GM12872 (cell line): Measurements from ENCODE around the gene KAT14.

Experiments
- TF ChIP-seq, protein P1 (sequence below): IDR thresholded peaks from 3 replicates; pipeline ENCODE4 v1.5.1; 2011; ENCODE audit warnings: low read depth, mild to moderate bottlenecking, low read length, moderate library complexity; ENCODE audit not compliant: insufficient read depth

Gene KAT14

DNA sequence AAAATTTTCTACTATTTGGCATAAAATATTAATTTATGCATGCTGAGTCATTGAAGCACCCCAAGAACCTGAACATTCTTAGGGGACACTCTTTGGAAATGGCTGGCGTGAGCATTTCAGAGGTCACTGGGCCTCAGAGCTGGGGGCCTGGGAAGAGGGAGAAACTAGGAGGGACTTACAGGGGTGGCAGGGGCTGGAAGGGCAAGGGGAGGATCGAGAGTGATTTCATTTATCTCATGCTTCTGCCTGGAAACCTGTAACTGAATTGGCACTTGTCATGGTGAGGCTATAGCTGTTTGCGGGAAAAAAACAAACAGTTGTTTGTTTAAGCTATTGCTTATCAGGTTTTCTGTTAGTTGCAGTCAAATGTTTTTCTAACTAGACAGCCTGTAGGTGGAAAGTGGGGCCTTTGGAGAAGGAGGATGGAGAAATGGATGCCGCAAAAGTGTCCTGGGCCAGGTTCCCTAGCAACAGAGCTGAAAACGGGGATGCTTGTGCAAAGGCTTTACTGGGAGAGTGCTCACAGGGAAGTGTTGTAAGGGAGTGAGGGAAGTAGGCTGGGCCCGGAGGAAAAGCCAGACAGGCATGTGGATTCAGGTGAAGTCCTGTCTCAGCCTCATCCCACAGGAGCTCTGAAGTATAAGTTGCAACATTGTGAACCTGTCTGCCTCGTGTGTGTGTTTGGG, 36.4 kb upstream of the KAT14 start:
- TF ChIP-seq, protein P1, sequence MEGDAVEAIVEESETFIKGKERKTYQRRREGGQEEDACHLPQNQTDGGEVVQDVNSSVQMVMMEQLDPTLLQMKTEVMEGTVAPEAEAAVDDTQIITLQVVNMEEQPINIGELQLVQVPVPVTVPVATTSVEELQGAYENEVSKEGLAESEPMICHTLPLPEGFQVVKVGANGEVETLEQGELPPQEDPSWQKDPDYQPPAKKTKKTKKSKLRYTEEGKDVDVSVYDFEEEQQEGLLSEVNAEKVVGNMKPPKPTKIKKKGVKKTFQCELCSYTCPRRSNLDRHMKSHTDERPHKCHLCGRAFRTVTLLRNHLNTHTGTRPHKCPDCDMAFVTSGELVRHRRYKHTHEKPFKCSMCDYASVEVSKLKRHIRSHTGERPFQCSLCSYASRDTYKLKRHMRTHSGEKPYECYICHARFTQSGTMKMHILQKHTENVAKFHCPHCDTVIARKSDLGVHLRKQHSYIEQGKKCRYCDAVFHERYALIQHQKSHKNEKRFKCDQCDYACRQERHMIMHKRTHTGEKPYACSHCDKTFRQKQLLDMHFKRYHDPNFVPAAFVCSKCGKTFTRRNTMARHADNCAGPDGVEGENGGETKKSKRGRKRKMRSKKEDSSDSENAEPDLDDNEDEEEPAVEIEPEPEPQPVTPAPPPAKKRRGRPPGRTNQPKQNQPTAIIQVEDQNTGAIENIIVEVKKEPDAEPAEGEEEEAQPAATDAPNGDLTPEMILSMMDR: no peak

DNA sequence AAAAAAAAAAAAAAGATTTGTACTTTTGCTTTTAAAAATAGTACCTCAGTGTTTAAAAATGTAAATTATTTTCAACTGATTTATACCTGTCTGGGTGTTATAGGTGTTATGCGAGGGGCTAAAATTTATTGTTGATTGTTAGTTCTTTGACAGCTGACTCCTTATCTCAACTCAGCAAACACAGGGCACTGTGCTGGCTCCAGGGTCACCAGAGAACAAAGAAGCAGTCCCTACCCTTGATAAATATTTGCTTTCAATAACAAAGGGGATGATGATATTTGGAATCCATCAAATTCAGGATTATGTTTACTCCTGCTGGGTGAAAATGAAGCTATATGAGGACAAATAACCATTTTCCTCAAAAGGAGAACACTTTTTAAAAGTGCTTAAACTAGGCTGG, 34.2 kb upstream of the KAT14 start:
- TF ChIP-seq, protein P1: no peak

DNA sequence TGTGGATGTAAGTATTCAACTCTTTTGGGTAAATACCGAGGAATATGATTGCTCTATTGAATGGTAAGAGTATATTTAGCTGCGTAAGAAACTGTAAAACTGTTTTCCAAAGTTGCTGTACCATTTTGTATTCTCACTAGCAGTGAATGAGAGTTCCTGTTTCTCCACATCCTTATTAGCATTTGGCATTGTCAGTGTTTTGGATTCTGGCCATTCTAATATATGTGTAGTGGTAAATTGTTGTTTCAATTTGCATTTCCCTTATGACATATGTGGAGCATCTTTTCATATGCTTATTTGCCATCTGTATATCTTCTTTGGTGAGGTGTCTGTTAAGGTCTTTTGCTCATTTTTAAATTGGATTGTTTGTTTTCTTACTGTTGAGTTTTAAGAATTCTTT, 29.3 kb upstream of the KAT14 start:
- TF ChIP-seq, protein P1: no peak

DNA sequence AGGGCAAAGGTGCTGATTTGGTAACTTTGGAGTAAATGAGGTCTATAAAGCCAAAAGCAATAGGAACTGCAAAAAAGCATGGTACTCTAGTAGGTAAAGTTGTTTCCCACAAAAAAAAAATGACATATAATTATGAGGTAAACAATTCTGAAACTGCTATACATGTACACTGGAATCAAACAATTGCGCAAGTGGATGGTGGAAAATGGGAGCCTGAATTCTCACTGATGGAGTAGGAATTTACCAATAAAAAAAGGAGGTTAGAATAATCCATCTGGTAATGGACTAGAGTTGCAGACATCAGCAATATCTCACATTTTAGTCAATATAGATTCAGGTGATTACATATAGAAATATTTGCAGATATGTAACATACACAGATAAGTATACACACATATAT, 5.0 kb upstream of the KAT14 start:
- TF ChIP-seq, protein P1: no peak

DNA sequence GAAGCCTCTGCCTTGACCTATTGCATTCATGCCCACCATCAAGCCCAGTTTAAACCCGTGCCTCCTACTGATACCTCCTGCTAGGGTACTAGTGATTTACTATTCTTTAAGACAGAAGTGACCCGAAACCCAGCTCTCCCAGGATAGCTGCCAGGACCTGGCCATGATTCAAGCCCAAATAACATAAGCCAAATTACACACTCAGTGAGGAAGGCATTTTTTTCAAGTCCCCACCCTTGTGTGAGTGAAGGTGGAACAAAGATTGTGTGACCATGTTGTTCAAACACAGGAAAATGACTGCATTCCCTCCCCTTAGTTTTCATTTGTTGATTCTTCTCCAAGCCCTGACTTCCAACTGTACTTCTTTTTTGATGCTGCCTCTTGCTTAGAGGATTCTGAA, 3.7 kb upstream of the KAT14 start:
- TF ChIP-seq, protein P1: no peak

DNA sequence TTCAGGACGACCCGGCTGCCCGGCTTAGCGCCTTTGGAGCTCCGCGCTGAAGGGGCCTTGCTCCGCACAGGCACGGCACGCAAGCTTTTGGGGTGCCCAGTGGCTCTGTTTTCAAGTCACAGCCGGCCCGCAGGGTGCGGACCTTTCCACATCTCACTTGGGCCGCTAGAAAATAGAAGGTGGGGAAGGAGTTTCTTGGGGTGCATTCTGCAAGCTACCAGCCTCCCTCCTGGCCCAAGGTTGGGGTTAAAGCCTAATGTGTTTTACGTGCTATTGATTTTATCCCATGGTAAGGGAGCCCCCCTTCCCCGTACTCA, 561 bp downstream of the KAT14 start:
- TF ChIP-seq, protein P1: no peak

DNA sequence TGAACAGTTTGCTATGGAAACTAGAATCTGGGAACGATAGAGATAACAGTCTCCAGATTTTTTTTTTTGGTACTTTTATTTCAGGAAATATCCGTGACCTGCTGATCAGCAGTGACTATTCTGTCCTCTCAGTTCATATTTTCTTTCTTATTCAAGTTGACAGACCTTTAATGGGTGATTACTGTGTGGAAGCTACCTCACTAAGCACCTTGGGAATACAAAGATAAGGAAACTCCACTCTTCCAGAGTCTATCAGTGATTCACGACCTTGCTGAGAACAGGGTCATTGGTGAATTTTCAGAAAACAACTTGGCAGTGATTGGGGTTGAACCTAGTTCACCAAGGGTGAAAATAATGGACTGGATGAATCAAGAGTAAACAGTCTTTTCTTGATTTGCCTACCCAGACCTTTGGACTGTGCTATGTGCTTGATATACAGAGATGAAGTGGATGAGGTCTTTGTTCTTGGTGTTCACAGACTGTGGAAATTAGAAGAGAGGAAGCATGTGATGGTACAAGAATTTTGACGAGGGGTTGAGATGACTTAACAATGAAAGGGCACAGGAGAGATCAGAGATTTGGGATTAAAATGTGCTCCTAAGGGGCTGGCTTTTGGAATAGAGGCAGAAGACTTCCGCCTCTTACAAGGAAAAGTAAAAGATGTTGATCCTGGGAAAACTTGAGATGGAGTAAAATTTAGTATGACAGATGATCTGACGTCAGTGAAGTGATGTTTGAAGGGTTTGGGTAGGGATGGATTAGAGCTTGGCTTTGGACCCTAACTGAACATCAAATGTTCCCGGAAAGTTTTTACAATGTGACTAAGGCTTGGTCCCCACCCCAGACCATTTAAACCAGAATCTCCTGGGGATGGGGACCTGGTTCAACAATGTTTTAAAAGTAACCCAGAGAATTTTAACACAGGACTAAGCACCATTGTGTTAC, 1.2 kb downstream of the KAT14 start:
- TF ChIP-seq, protein P1: no peak
